HG02763 (cell line): ENCODE results near the gene MAPK11.

Experiments used
- ATAC-seq: cut with Tn5 transposase; IDR thresholded peaks from one replicate; pipeline ENCODE4 v1.9.1; 2021; ENCODE audit warnings: mild to moderate bottlenecking, moderate library complexity; ENCODE audit not compliant: unreplicated experiment

Gene MAPK11

GRCh38 chr22:50296658-50297490 lies 26.7 kb upstream of the MAPK11 start:
- no peak for ATAC-seq

- no peak for ATAC-seq
Measured at GRCh38 chr22:50294319-50294656, 24.1 kb upstream of the MAPK11 start.

- ATAC-seq, result no peak
Measured at GRCh38 chr22:50293441-50294318, 23.5 kb upstream of the MAPK11 start.

- ATAC-seq, result no peak
Measured at GRCh38 chr22:50292643-50293440, 22.7 kb upstream of the MAPK11 start.

GRCh38 chr22:50289942-50290630 lies 19.9 kb upstream of the MAPK11 start:
- no peak for ATAC-seq

GRCh38 chr22:50289151-50289941 lies 19.2 kb upstream of the MAPK11 start:
- no peak for ATAC-seq

GRCh38 chr22:50287731-50288130 lies 17.6 kb upstream of the MAPK11 start:
- ATAC-seq, result no peak

- ATAC-seq, result no peak
Measured at GRCh38 chr22:50286701-50287318, 16.6 kb upstream of the MAPK11 start.

GRCh38 chr22:50286275-50286674 lies 16.1 kb upstream of the MAPK11 start:
- no peak for ATAC-seq

- no peak for ATAC-seq
Measured at GRCh38 chr22:50285568-50286229, 15.5 kb upstream of the MAPK11 start.

- no peak for ATAC-seq
Measured at GRCh38 chr22:50284479-50284878, 14.3 kb upstream of the MAPK11 start.

GRCh38 chr22:50283821-50284220 lies 13.6 kb upstream of the MAPK11 start:
- no peak for ATAC-seq

- ATAC-seq, result no peak
Measured at GRCh38 chr22:50282361-50283155, 12.4 kb upstream of the MAPK11 start.

- no peak for ATAC-seq
Measured at GRCh38 chr22:50281957-50282356, 11.8 kb upstream of the MAPK11 start.

- ATAC-seq, result no peak
Measured at GRCh38 chr22:50281384-50281760, 11.2 kb upstream of the MAPK11 start.

GRCh38 chr22:50280708-50281383 lies 10.7 kb upstream of the MAPK11 start:
- ATAC-seq, result no peak

GRCh38 chr22:50280022-50280707 lies 10.0 kb upstream of the MAPK11 start:
- no peak for ATAC-seq
